ENCODE data around the gene ZNF337. TPM values are rescaled to one million over a fixed set of nuclear protein-coding genes. Genes with fewer than 3 reads are reported as not detected.

Gene ZNF337
- polyA plus RNA-seq, 1 donor from 2014 or later = 61.2 TPM

GRCh38 chr20:25676164-25676809 lies 20.4 kb downstream of the ZNF337 start:
- Histone ChIP-seq H2AFZ (ENCODE audit: low read depth, low read length) (no peak overlapping the region), H3K27ac (ENCODE audit: low read length) (no peak overlapping the region), H3K27me3 (ENCODE audit: insufficient read depth, low read depth, low read length) (no peaks in the 10 kb centered on the region), H3K36me3 (ENCODE audit: insufficient read depth, low read length) (peaks cover 21% of the 10 kb centered on the region), H4K20me1 (ENCODE audit: insufficient read depth) (no peaks in the 10 kb centered on the region), H3K9me2 (ENCODE audit: insufficient read depth, low read length) (no peaks in the 10 kb centered on the region), H3K79me2 (replicated peaks; ENCODE audit: insufficient read depth, low read length) (no peaks in the 10 kb centered on the region), H3K9ac (ENCODE audit: low read length) (no peak overlapping the region), H3F3A (ENCODE audit: insufficient read depth, low read length, poor library complexity, severe bottlenecking) (no peaks in the 10 kb centered on the region), H3K4me2 (ENCODE audit: low read length) (no peak overlapping the region), H3K9me3 (ENCODE audit: low read length) (no peaks in the 10 kb centered on the region), H3K4me3 (ENCODE audit: low read length) (no peak overlapping the region)
- TF ChIP-seq CTCF (IDR thresholded peaks at IDR 0.05; ENCODE audit: poor library complexity, severe bottlenecking) (no peak), RAD21 (conservative IDR thresholded peaks at IDR 0.05) (no peak), MXI1 (conservative IDR thresholded peaks at IDR 0.05; ENCODE audit: poor library complexity, severe bottlenecking) (no peak), POLR2AphosphoS5 (IDR thresholded peaks at IDR 0.05) (no peak), REST (IDR thresholded peaks at IDR 0.05; ENCODE audit: borderline replicate concordance) (no peak), SMC3 (conservative IDR thresholded peaks at IDR 0.05; ENCODE audit: poor library complexity) (no peak), EZH2 (IDR thresholded peaks at IDR 0.05; ENCODE audit: borderline replicate concordance, insufficient read depth, low read length, poor library complexity, severe bottlenecking) (no peak), EP300 (conservative IDR thresholded peaks at IDR 0.05; ENCODE audit: poor library complexity, severe bottlenecking) (no peak), TAF1 (IDR thresholded peaks at IDR 0.05; ENCODE audit: low read depth) (no peak)

GRCh38 chr20:25675161-25675560 lies 21.5 kb downstream of the ZNF337 start:
- Histone ChIP-seq H3K9me2 (ENCODE audit: insufficient read depth, low read length) (no peaks in the 10 kb centered on the region), H3K79me2 (replicated peaks; ENCODE audit: insufficient read depth, low read length) (no peaks in the 10 kb centered on the region), H2AFZ (ENCODE audit: low read depth, low read length) (no peak overlapping the region), H3K4me3 (ENCODE audit: low read length) (no peak overlapping the region), H3K27ac (ENCODE audit: low read length) (no peak overlapping the region), H3K9me3 (ENCODE audit: low read length) (no peaks in the 10 kb centered on the region), H4K20me1 (ENCODE audit: insufficient read depth) (no peaks in the 10 kb centered on the region), H3K9ac (ENCODE audit: low read length) (no peak overlapping the region), H3F3A (ENCODE audit: insufficient read depth, low read length, poor library complexity, severe bottlenecking) (no peaks in the 10 kb centered on the region), H3K27me3 (ENCODE audit: insufficient read depth, low read depth, low read length) (no peaks in the 10 kb centered on the region), H3K4me2 (ENCODE audit: low read length) (no peak overlapping the region), H3K36me3 (ENCODE audit: insufficient read depth, low read length) (peaks cover 21% of the 10 kb centered on the region)
- TF ChIP-seq REST (IDR thresholded peaks at IDR 0.05; ENCODE audit: borderline replicate concordance) (no peak), POLR2AphosphoS5 (IDR thresholded peaks at IDR 0.05) (no peak), SMC3 (conservative IDR thresholded peaks at IDR 0.05; ENCODE audit: poor library complexity) (no peak)
